BLaER1 treated with 17β-estradiol and CSF1 and Interleukin-3, amounts not matched to agents 10 nM and 100 nM (cell line): Measurements from ENCODE around the gene HMCN1.
"Not testable (repeated sequence)": the region's sequence is repeated elsewhere in the genome, so short reads cannot be mapped to it uniquely, and the experiment has no call there.

Experiments used
- H3K27ac ChIP-seq, 11 experiments: shearing (Covaris generic); formaldehyde crosslinking; 2 replicates each; pipeline ENCODE4 v1.8.1; 2022
- H3K27me3 ChIP-seq, 11 experiments: shearing (Covaris generic); formaldehyde crosslinking; 2 replicates each; pipeline ENCODE4 v1.8.1; 2022
- H3K36me3 ChIP-seq, 11 experiments: shearing (Covaris generic); formaldehyde crosslinking; 2 replicates each; pipeline ENCODE4 v1.8.1; 2022
- H3K4me1 ChIP-seq, 10 experiments: shearing (Covaris generic); formaldehyde crosslinking; 2 replicates each; pipeline ENCODE4 v1.8.1; 2022
- H3K4me2 ChIP-seq, 11 experiments: shearing (Covaris generic); formaldehyde crosslinking; 2 replicates each; pipeline ENCODE4 v1.8.1; 2022
- H3K4me3 ChIP-seq, 10 experiments: shearing (Covaris generic); formaldehyde crosslinking; 2 replicates each; pipeline ENCODE4 v1.8.1; 2022
- H3K9ac ChIP-seq, 11 experiments: shearing (Covaris generic); formaldehyde crosslinking; 2 replicates each; pipeline ENCODE4 v1.8.1; 2022
- H3K9me3 ChIP-seq, 11 experiments: shearing (Covaris generic); formaldehyde crosslinking; replicated peaks in 1 of 11; 2 replicates each; pipeline ENCODE4 v1.8.1; 2022
- H4K20me1 ChIP-seq, 11 experiments: shearing (Covaris generic); formaldehyde crosslinking; 2 replicates each; pipeline ENCODE4 v1.8.1; 2022
- Cebpa-rat ChIP-seq, 11 experiments: shearing (Covaris generic); IDR thresholded peaks; 2 replicates each; pipeline ENCODE4 v1.8.1; 2022

HMCN1 gene

GRCh38 chr1:186178426-186179043 lies 444.3 kb downstream of the HMCN1 start:
- no peaks in the 10 kb centered on the region for H4K20me1 ChIP-seq
- no peak overlapping the region for H3K4me2 ChIP-seq
- H3K9me3 ChIP-seq, result no peaks in the 10 kb centered on the region
- no peak for TF ChIP-seq Cebpa-rat (IDR thresholded peaks at IDR 0.05)
- peaks cover 1 to 21% (median 5%) of the 10 kb centered on the region in 10 experiments; a peak in 16 of 20 replicates for H3K4me1 ChIP-seq
- no peaks in the 10 kb centered on the region for H3K36me3 ChIP-seq
- no peak overlapping the region for H3K9ac ChIP-seq
- H3K4me3 ChIP-seq, result no peak overlapping the region
- no peaks in the 10 kb centered on the region for H3K27me3 ChIP-seq
- H3K27ac ChIP-seq, result no peak overlapping the region

- no peak for TF ChIP-seq Cebpa-rat (IDR thresholded peaks at IDR 0.05)
- Histone ChIP-seq H3K9ac (no peak overlapping the region), H3K4me2 (peak overlapping the region in 1 of 11 experiments; percentile 16; a peak in 1 of 22 replicates), H3K27me3 (no peaks in the 10 kb centered on the region), H3K4me1 (peaks cover 7 to 28% (median 12%) of the 10 kb centered on the region in 10 experiments; a peak in 17 of 20 replicates), H4K20me1 (no peaks in the 10 kb centered on the region), H3K27ac (no peak overlapping the region), H3K4me3 (no peak overlapping the region), H3K36me3 (no peaks in the 10 kb centered on the region), H3K9me3 (no peaks in the 10 kb centered on the region)
Observed at GRCh38 chr1:186179231-186179630, 445.0 kb downstream of the HMCN1 start.

- Histone ChIP-seq H3K9me3 (no peaks in the 10 kb centered on the region), H3K27ac (no peak overlapping the region; a peak in 1 of 22 replicates), H3K36me3 (no peaks in the 10 kb centered on the region), H3K9ac (no peak overlapping the region), H4K20me1 (no peaks in the 10 kb centered on the region), H3K27me3 (no peaks in the 10 kb centered on the region), H3K4me3 (no peak overlapping the region), H3K4me2 (peak overlapping the region in 6 of 11 experiments; percentile 8 to 43 (median 24); a peak in 7 of 22 replicates), H3K4me1 (peaks cover 7 to 30% (median 13%) of the 10 kb centered on the region in 10 experiments; a peak in 17 of 20 replicates)
- TF ChIP-seq Cebpa-rat (IDR thresholded peaks at IDR 0.05), result no peak
Observed at GRCh38 chr1:186183219-186183618, 449.0 kb downstream of the HMCN1 start.

GRCh38 chr1:186183970-186184628 lies 449.9 kb downstream of the HMCN1 start:
- TF ChIP-seq Cebpa-rat (IDR thresholded peaks at IDR 0.05), result no peak
- H3K9ac ChIP-seq, result no peak overlapping the region
- H3K27ac ChIP-seq, result peak overlapping the region in 3 of 11 experiments; percentile 24 to 54 (median 31); a peak in 5 of 22 replicates
- H3K4me2 ChIP-seq, result peak overlapping the region in 10 of 11 experiments; percentile 8 to 47 (median 33); a peak in 16 of 22 replicates
- no peaks in the 10 kb centered on the region for H3K36me3 ChIP-seq
- H3K9me3 ChIP-seq, result no peaks in the 10 kb centered on the region
- H4K20me1 ChIP-seq, result no peaks in the 10 kb centered on the region
- H3K27me3 ChIP-seq, result no peaks in the 10 kb centered on the region
- H3K4me1 ChIP-seq, result peaks cover 7 to 30% (median 13%) of the 10 kb centered on the region in 10 experiments; a peak in 17 of 20 replicates
- H3K4me3 ChIP-seq, result no peak overlapping the region

- not testable (repeated sequence) for H3K27ac ChIP-seq, H3K36me3 ChIP-seq, H3K4me2 ChIP-seq, H3K9ac ChIP-seq, H3K4me3 ChIP-seq, H4K20me1 ChIP-seq, H3K9me3 ChIP-seq, H3K27me3 ChIP-seq
- peaks cover 7 to 25% (median 13%) of the 10 kb centered on the region in 10 experiments; a peak in 17 of 20 replicates for H3K4me1 ChIP-seq
Observed at GRCh38 chr1:186186251-186186650, 452.1 kb downstream of the HMCN1 start.

- H3K27ac ChIP-seq, result no peak overlapping the region
- H4K20me1 ChIP-seq, result no peaks in the 10 kb centered on the region
- H3K9me3 ChIP-seq, result no peaks in the 10 kb centered on the region
- H3K4me3 ChIP-seq, result no peak overlapping the region
- TF ChIP-seq Cebpa-rat (IDR thresholded peaks at IDR 0.05), result no peak
- H3K4me1 ChIP-seq, result peaks cover 7 to 18% (median 13%) of the 10 kb centered on the region in 10 experiments; a peak in 17 of 20 replicates
- no peak overlapping the region for H3K9ac ChIP-seq
- no peaks in the 10 kb centered on the region for H3K27me3 ChIP-seq
- H3K36me3 ChIP-seq, result no peaks in the 10 kb centered on the region
- H3K4me2 ChIP-seq, result no peak overlapping the region
Observed at GRCh38 chr1:186187601-186188000, 453.4 kb downstream of the HMCN1 start.

- Histone ChIP-seq H3K27ac (no peak overlapping the region), H3K27me3 (no peaks in the 10 kb centered on the region), H3K4me2 (no peak overlapping the region), H3K4me3 (no peak overlapping the region), H3K9me3 (no peaks in the 10 kb centered on the region), H3K4me1 (peaks cover 7 to 14% (median 12%) of the 10 kb centered on the region in 10 experiments; a peak in 17 of 20 replicates), H4K20me1 (no peaks in the 10 kb centered on the region), H3K36me3 (no peaks in the 10 kb centered on the region), H3K9ac (no peak overlapping the region)
- no peak for TF ChIP-seq Cebpa-rat (IDR thresholded peaks at IDR 0.05)
Observed at GRCh38 chr1:186188004-186188539, 453.9 kb downstream of the HMCN1 start.

- TF ChIP-seq Cebpa-rat (IDR thresholded peaks at IDR 0.05), result no peak
- Histone ChIP-seq H3K9me3 (no peaks in the 10 kb centered on the region), H3K4me3 (no peak overlapping the region), H3K9ac (no peak overlapping the region), H4K20me1 (no peaks in the 10 kb centered on the region), H3K4me2 (no peak overlapping the region), H3K36me3 (no peaks in the 10 kb centered on the region), H3K27me3 (no peaks in the 10 kb centered on the region), H3K27ac (no peak overlapping the region), H3K4me1 (peaks cover under 1 to 8% (median 7%) of the 10 kb centered on the region in 10 experiments; a peak in 17 of 20 replicates)
Observed at GRCh38 chr1:186188736-186189135, 454.5 kb downstream of the HMCN1 start.

- Histone ChIP-seq H3K4me1 (peaks cover 0 to 4% (median 3%) of the 10 kb centered on the region in 10 experiments; a peak in 8 of 20 replicates), H3K36me3 (no peaks in the 10 kb centered on the region), H3K9ac (no peak overlapping the region), H3K4me2 (no peak overlapping the region), H3K27me3 (no peaks in the 10 kb centered on the region), H3K27ac (no peak overlapping the region), H4K20me1 (no peaks in the 10 kb centered on the region), H3K4me3 (no peak overlapping the region), H3K9me3 (peaks cover 0 to 4% (median 0%) of the 10 kb centered on the region in 11 experiments; a peak in 2 of 22 replicates)
- no peak for TF ChIP-seq Cebpa-rat (IDR thresholded peaks at IDR 0.05)
Observed at GRCh38 chr1:186189156-186189555, 455.0 kb downstream of the HMCN1 start.
